ENCODE results near the gene HOXB2.

HOXB2 gene

GRCh38 chr17:48551596-48552465 is 6.9 kb upstream of the HOXB2 start:
- DNase-seq, result peak; percentile 85

GRCh38 chr17:48551214-48551555 is 6.3 kb upstream of the HOXB2 start:
- DNase-seq, result peak; percentile 42

GRCh38 chr17:48550502-48551213 is 5.7 kb upstream of the HOXB2 start:
- peak; percentile 43 for DNase-seq

GRCh38 chr17:48549914-48550501 is 5.1 kb upstream of the HOXB2 start:
- DNase-seq, result no peak

GRCh38 chr17:48549281-48549630 is 4.3 kb upstream of the HOXB2 start:
- DNase-seq, result no peak

GRCh38 chr17:48548523-48549280 is 3.8 kb upstream of the HOXB2 start:
- DNase-seq, result no peak

- no peak for DNase-seq
These were observed 3.1 kb upstream of the HOXB2 start for GRCh38 chr17:48547808-48548522.

- DNase-seq, result peak; percentile 90
These were observed 2.3 kb upstream of the HOXB2 start for GRCh38 chr17:48546924-48547807.

GRCh38 chr17:48546137-48546923 is 1.4 kb upstream of the HOXB2 start:
- DNase-seq, result no peak

- DNase-seq, result no peak
These were observed 630 bp upstream of the HOXB2 start for GRCh38 chr17:48545539-48545938.

- peak; percentile 63 for DNase-seq
These were observed 424 bp downstream of the HOXB2 start for GRCh38 chr17:48544349-48545021.

GRCh38 chr17:48543854-48544348 is 1.0 kb downstream of the HOXB2 start:
- no peak for DNase-seq

- DNase-seq, result no peak
These were observed 1.6 kb downstream of the HOXB2 start for GRCh38 chr17:48543107-48543853.

GRCh38 chr17:48542698-48543106 is 2.2 kb downstream of the HOXB2 start:
- DNase-seq, result no peak

- DNase-seq, result no peak
These were observed 2.7 kb downstream of the HOXB2 start for GRCh38 chr17:48542114-48542656.

GRCh38 chr17:48541577-48542113 is 3.3 kb downstream of the HOXB2 start:
- DNase-seq, result peak; percentile 70

- DNase-seq, result no peak
These were observed 3.8 kb downstream of the HOXB2 start for GRCh38 chr17:48541036-48541576.

GRCh38 chr17:48540213-48540612 is 4.7 kb downstream of the HOXB2 start:
- no peak for DNase-seq

Measured in NCI-H1092 (cell line).